GM23248 (cell line): ENCODE results near the gene SSTR5. TPM values are rescaled to one million over a fixed set of nuclear protein-coding genes. Genes with fewer than 3 reads are reported as not detected.

Source experiments
- DNase-seq: peaks from one replicate; pipeline ENCODE4 v3.0.0-alpha.2; 2015
- H2AFZ ChIP-seq: fragments of 200-600 bp; sonication (generic); 2 replicates; pipeline ENCODE4 v1.6.1; 2016; ENCODE audit warnings: antibody characterized with exemption
- H3F3A ChIP-seq: fragments of 200-600 bp; sonication (generic); 2 replicates; pipeline ENCODE4 v1.6.1; 2016; ENCODE audit warnings: mild to moderate bottlenecking, antibody characterized with exemption, mixed run types; ENCODE audit not compliant: insufficient read depth
- H3K27ac ChIP-seq: fragments of 200-600 bp; sonication (generic); 2 replicates; pipeline ENCODE4 v1.5.1; 2016; ENCODE audit warnings: mild to moderate bottlenecking
- H3K27me3 ChIP-seq: fragments of 200-600 bp; sonication (generic); replicated peaks from 2 replicates; pipeline ENCODE4 v1.6.1; 2016; ENCODE audit warnings: mild to moderate bottlenecking; ENCODE audit not compliant: insufficient read depth
- H3K36me3 ChIP-seq: fragments of 200-600 bp; sonication (generic); 2 replicates; pipeline ENCODE4 v1.6.1; 2016; ENCODE audit warnings: low read depth, mild to moderate bottlenecking
- H3K4me1 ChIP-seq: fragments of 200-600 bp; sonication (generic); 2 replicates; pipeline ENCODE4 v1.6.1; 2016; ENCODE audit warnings: mild to moderate bottlenecking; ENCODE audit not compliant: insufficient read depth
- H3K4me2 ChIP-seq: fragments of 200-600 bp; sonication (generic); one replicate; pipeline ENCODE4 v1.6.1; 2016; ENCODE audit warnings: mild to moderate bottlenecking; ENCODE audit not compliant: unreplicated experiment
- H3K4me3 ChIP-seq: fragments of 200-600 bp; sonication (generic); 2 replicates; pipeline ENCODE4 v1.5.1; 2016; ENCODE audit warnings: mild to moderate bottlenecking
- H3K79me2 ChIP-seq: fragments of 200-600 bp; sonication (generic); 2 replicates; pipeline ENCODE4 v1.6.1; 2016; ENCODE audit warnings: mild to moderate bottlenecking; ENCODE audit not compliant: insufficient read depth
- H3K9ac ChIP-seq: fragments of 200-600 bp; sonication (generic); 2 replicates; pipeline ENCODE4 v1.6.1; 2016; ENCODE audit warnings: mild to moderate bottlenecking
- H3K9me2 ChIP-seq: fragments of 200-600 bp; sonication (generic); 2 replicates; pipeline ENCODE4 v1.6.1; 2016; ENCODE audit warnings: mixed run types, mild to moderate bottlenecking, moderate library complexity; ENCODE audit not compliant: insufficient read depth
- H3K9me3 ChIP-seq: fragments of 200-600 bp; sonication (generic); one replicate; pipeline ENCODE4 v1.6.1; 2017; ENCODE audit warnings: low read depth
- H4K20me1 ChIP-seq: fragments of 200-600 bp; sonication (generic); 2 replicates; pipeline ENCODE4 v1.6.0; 2016; ENCODE audit not compliant: insufficient read depth
- EZH2 ChIP-seq: fragments of 200-600 bp; sonication (generic); IDR thresholded peaks from 2 replicates; pipeline ENCODE4 v1.6.1; 2018; ENCODE audit warnings: antibody characterized with exemption, mild to moderate bottlenecking; ENCODE audit not compliant: insufficient read depth, poor library complexity, severe bottlenecking
- EZH2phosphoT487 ChIP-seq: fragments of 200-600 bp; sonication (generic); IDR thresholded peaks from 2 replicates; pipeline ENCODE4 v1.6.1; 2018; ENCODE audit warnings: antibody characterized with exemption, moderate library complexity, mild to moderate bottlenecking, low read depth; ENCODE audit not compliant: insufficient read depth
- WGBS, 2 experiments: methylation state at CpG; one replicate each; pipeline ENCODE4 v1.1.6; 2015 to 2017; ENCODE audit warnings: low lambda C conversion rate in 2 of 2, low coverage in 1 of 2; ENCODE audit errors: missing lambda C conversion rate in 2 of 2; 5-methylcytosine and 5-hydroxymethylcytosine counted together
- in situ Hi-C: fragments of 300-500 bp; cut with MboI; formaldehyde crosslinking; loops from 2 replicates; pipeline ENCODE4 v1.15.0; 2020
- polyA plus RNA-seq: library from polyadenylated mRNA; unstranded; fragments of >200 nt; fragmentation: Nextera tagmentation; extraction: Ambion mirVana; gene quantifications from 2 replicates; pipeline ENCODE4 v1.2.1, GENCODE V29; 2016
- total RNA-seq: library from RNA; depleted of rRNA; stranded (reverse); fragments of >200 nt; shearing (Covaris generic); gene quantifications from 2 replicates; pipeline ENCODE4 v1.2.3, GENCODE V29; 2014

Gene SSTR5
- total and polyA plus RNA-seq, 2 experiments from 2014 or later, result not detected

GRCh38 chr16:1099189-1100083 lies 26.9 kb downstream of the SSTR5 start:
- Histone ChIP-seq H3K79me2 (no peaks in the 10 kb centered on the region), H3K9ac (no peak overlapping the region), H3K4me3 (no peak overlapping the region), H3K27me3 (peaks cover 10% of the 10 kb centered on the region; the same call in 1 of the 2 replicates), H3K9me3 (no peaks in the 10 kb centered on the region), H3K36me3 (no peaks in the 10 kb centered on the region), H2AFZ (no peak overlapping the region), H3K4me2 (no peak overlapping the region), H3K9me2 (no peaks in the 10 kb centered on the region), H3K27ac (no peak overlapping the region), H3F3A (no peaks in the 10 kb centered on the region), H4K20me1 (no peaks in the 10 kb centered on the region), H3K4me1 (no peaks in the 10 kb centered on the region)
- in situ Hi-C loops, result no loop called here
- no peak for DNase-seq
- TF ChIP-seq EZH2phosphoT487 (no peak), EZH2 (no peak)
- 17 to 23% methylated on average over 25 to 35 of the region's 35 CpGs for WGBS, 2 experiments

GRCh38 chr16:1100084-1100800 lies 27.7 kb downstream of the SSTR5 start:
- no peak for DNase-seq
- Histone ChIP-seq H3K79me2 (no peaks in the 10 kb centered on the region), H3K27ac (no peak overlapping the region), H3K4me1 (no peaks in the 10 kb centered on the region), H3K9ac (no peak overlapping the region), H3K27me3 (peaks cover 10% of the 10 kb centered on the region; the same call in 1 of the 2 replicates), H3F3A (no peaks in the 10 kb centered on the region), H4K20me1 (no peaks in the 10 kb centered on the region), H3K4me2 (no peak overlapping the region), H3K36me3 (no peaks in the 10 kb centered on the region), H3K9me3 (no peaks in the 10 kb centered on the region), H3K4me3 (no peak overlapping the region), H3K9me2 (no peaks in the 10 kb centered on the region), H2AFZ (no peak overlapping the region)
- no peak for TF ChIP-seq EZH2phosphoT487
- no peak for TF ChIP-seq EZH2
- in situ Hi-C loops, result no loop called here
- WGBS, 2 experiments, result 44 to 50% methylated on average over 21 of the region's 21 CpGs

GRCh38 chr16:1101133-1101532 lies 28.6 kb downstream of the SSTR5 start:
- no peaks in the 10 kb centered on the region for H3F3A ChIP-seq
- H2AFZ ChIP-seq, result no peak overlapping the region
- no peak for DNase-seq
- peaks cover 10% of the 10 kb centered on the region; the same call in 1 of the 2 replicates for H3K27me3 ChIP-seq
- no peaks in the 10 kb centered on the region for H3K36me3 ChIP-seq
- no peak overlapping the region for H3K27ac ChIP-seq
- H3K9ac ChIP-seq, result no peak overlapping the region
- WGBS, 2 experiments, result 27 to 28% methylated on average over 25 of the region's 25 CpGs
- no peak for TF ChIP-seq EZH2phosphoT487
- TF ChIP-seq EZH2, result no peak
- H3K4me1 ChIP-seq, result no peaks in the 10 kb centered on the region
- no peak overlapping the region for H3K4me2 ChIP-seq
- H3K4me3 ChIP-seq, result no peak overlapping the region
- no peaks in the 10 kb centered on the region for H4K20me1 ChIP-seq
- H3K9me3 ChIP-seq, result no peaks in the 10 kb centered on the region
- H3K79me2 ChIP-seq, result no peaks in the 10 kb centered on the region
- H3K9me2 ChIP-seq, result no peaks in the 10 kb centered on the region
- in situ Hi-C loops, result no loop called here

GRCh38 chr16:1101573-1102332 lies 29.2 kb downstream of the SSTR5 start:
- Histone ChIP-seq H3K9me2 (no peaks in the 10 kb centered on the region), H3K36me3 (no peaks in the 10 kb centered on the region), H3K4me3 (no peak overlapping the region), H3K27me3 (peaks cover 10% of the 10 kb centered on the region; the same call in 1 of the 2 replicates), H3K4me2 (no peak overlapping the region), H2AFZ (no peak overlapping the region), H3K79me2 (no peaks in the 10 kb centered on the region), H3K27ac (no peak overlapping the region), H3F3A (no peaks in the 10 kb centered on the region), H3K4me1 (no peaks in the 10 kb centered on the region), H3K9ac (no peak overlapping the region), H4K20me1 (no peaks in the 10 kb centered on the region), H3K9me3 (no peaks in the 10 kb centered on the region)
- in situ Hi-C loops, result no loop called here
- DNase-seq, result no peak
- 51 to 61% methylated on average over 19 to 25 of the region's 25 CpGs for WGBS, 2 experiments
- TF ChIP-seq EZH2 (no peak), EZH2phosphoT487 (no peak)
